ENCODE measurements around the gene PDCD6IP. TPM values are rescaled to one million over a fixed set of nuclear protein-coding genes. Genes with fewer than 3 reads are reported as not detected.
"Not testable (repeated sequence)": the region's sequence is repeated elsewhere in the genome, so short reads cannot be mapped to it uniquely, and the experiment has no call there.

The PDCD6IP gene
- polyA plus RNA-seq, result 100 to 1,000 TPM in 1 of 4 donors, 10 to 100 TPM in 3; 40.6 to 125 (median 64.9) TPM
- long read RNA-seq, donor 1, result 0 reads
- long read RNA-seq, donor 2, full-length matches to known transcripts, result 8 of 23 reads
- long read RNA-seq, donor 2, partial matches to known transcripts, result 15 of 23 reads
- long read RNA-seq, donor 2, other reads (novel, unspliced or antisense), result 0 of 23 reads
- long read RNA-seq, donor 3, full-length matches to known transcripts, result 7 of 16 reads
- long read RNA-seq, donor 3, partial matches to known transcripts, result 9 of 16 reads
- long read RNA-seq, donor 3, other reads (novel, unspliced or antisense), result 0 of 16 reads
- long read RNA-seq, donor 4, full-length matches to known transcripts, result 1 of 1 reads
- long read RNA-seq, donor 4, partial matches to known transcripts, result 0 of 1 reads
- long read RNA-seq, donor 4, other reads (novel, unspliced or antisense), result 0 of 1 reads
- long read RNA-seq, donor 5, full-length matches to known transcripts, result 2 of 2 reads
- long read RNA-seq, donor 5, partial matches to known transcripts, result 0 of 2 reads
- long read RNA-seq, donor 5, other reads (novel, unspliced or antisense), result 0 of 2 reads
- long read RNA-seq, donor 6, full-length matches to known transcripts, result 5 of 24 reads
- long read RNA-seq, donor 6, partial matches to known transcripts, result 19 of 24 reads
- long read RNA-seq, donor 6, other reads (novel, unspliced or antisense), result 0 of 24 reads
- long read RNA-seq, donor 7, result 0 reads
- long read RNA-seq, donor 8, full-length matches to known transcripts, result 1 of 1 reads
- long read RNA-seq, donor 8, partial matches to known transcripts, result 0 of 1 reads
- long read RNA-seq, donor 8, other reads (novel, unspliced or antisense), result 0 of 1 reads
- long read RNA-seq, donor 9, full-length matches to known transcripts, result 2 of 2 reads
- long read RNA-seq, donor 9, partial matches to known transcripts, result 0 of 2 reads
- long read RNA-seq, donor 9, other reads (novel, unspliced or antisense), result 0 of 2 reads
- long read RNA-seq, donor 10, full-length matches to known transcripts, result 15 of 62 reads
- long read RNA-seq, donor 10, partial matches to known transcripts, result 47 of 62 reads
- long read RNA-seq, donor 10, other reads (novel, unspliced or antisense), result 0 of 62 reads

GRCh38 chr3:33798418-33799201 lies at the start of gene PDCD6IP:
PDCD6IP (plus strand) TSS chr3:33798630; CDS start chr3:33798729, 99 bp downstream.
- Histone ChIP-seq H3K27ac (ENCODE audit: low read depth in 1 of 3, low read length in 2 of 3) (peak within 1 kb of the TSS; percentile 97 to 100 (median 99)), H3K4me3 (ENCODE audit: low read depth in 1 of 3, low read length in 3 of 3) (peak within 1 kb of the TSS; percentile 55 to 100 (median 88)), H3K36me3 (ENCODE audit: control insufficient read depth in 3 of 3, insufficient read depth in 2 of 3, low read depth in 1 of 3, low read length in 3 of 3) (peaks cover 0 to 2% (median 2%) of the 10 kb centered on the region in 3 donors), H3K4me1 (ENCODE audit: control insufficient read depth in 3 of 3, insufficient read depth in 2 of 3, low read depth in 1 of 3, low read length in 2 of 3) (peaks cover 0 to 13% (median 3%) of the 10 kb centered on the region in 3 donors), H3K9me3 (ENCODE audit: control insufficient read depth in 2 of 2, insufficient read depth in 1 of 2, low read depth in 1 of 2, low read length in 1 of 2) (no peaks in the 10 kb centered on the region), H3K27me3 (ENCODE audit: control insufficient read depth in 3 of 3, insufficient read depth in 3 of 3, low read length in 3 of 3) (no peaks in the 10 kb centered on the region)
- FAIRE-seq (no peak), DNase-seq (peak; percentile 94 to 97)
- 0 to 1% (median 0%) methylated on average over 65 to 69 of the region's 69 CpGs for WGBS, 3 donors

- WGBS, 3 donors, result 41 to 46% (median 43%) methylated on average over 2 of the region's 2 CpGs
- DNase-seq (no peak), FAIRE-seq (no peak)
These were observed 48.8 kb upstream of the PDCD6IP start for GRCh38 chr3:33749546-33750210.

GRCh38 chr3:33750211-33750548 lies 48.2 kb upstream of the PDCD6IP start:
- FAIRE-seq, result no peak
- Histone ChIP-seq H3K9me3 (ENCODE audit: control insufficient read depth in 2 of 2, insufficient read depth in 1 of 2, low read depth in 1 of 2, low read length in 1 of 2) (peaks cover 0 to 12% of the 10 kb centered on the region in 2 donors), H3K4me1 (ENCODE audit: control insufficient read depth in 3 of 3, insufficient read depth in 2 of 3, low read depth in 1 of 3, low read length in 2 of 3) (no peaks in the 10 kb centered on the region), H3K27ac (ENCODE audit: low read depth in 1 of 3, low read length in 2 of 3) (no peak overlapping the region), H3K36me3 (ENCODE audit: control insufficient read depth in 3 of 3, insufficient read depth in 2 of 3, low read depth in 1 of 3, low read length in 3 of 3) (no peaks in the 10 kb centered on the region), H3K4me3 (ENCODE audit: low read depth in 1 of 3, low read length in 3 of 3) (no peak overlapping the region), H3K27me3 (ENCODE audit: control insufficient read depth in 3 of 3, insufficient read depth in 3 of 3, low read length in 3 of 3) (no peaks in the 10 kb centered on the region)
- WGBS, 3 donors, result 86 to 94% (median 91%) methylated on average over 3 of the region's 3 CpGs
- no peak for DNase-seq

More at GRCh38 chr3:33749546-33750210, 48.8 kb upstream of the PDCD6IP start:
- H3K27me3 ChIP-seq (ENCODE audit: control insufficient read depth in 3 of 3, insufficient read depth in 3 of 3, low read length in 3 of 3), result no peaks in the 10 kb centered on the region
- no peaks in the 10 kb centered on the region for H3K4me1 ChIP-seq (ENCODE audit: control insufficient read depth in 3 of 3, insufficient read depth in 2 of 3, low read depth in 1 of 3, low read length in 2 of 3)
- no peak overlapping the region for H3K4me3 ChIP-seq (ENCODE audit: low read depth in 1 of 3, low read length in 3 of 3)
- H3K36me3 ChIP-seq (ENCODE audit: control insufficient read depth in 3 of 3, insufficient read depth in 2 of 3, low read depth in 1 of 3, low read length in 3 of 3), result no peaks in the 10 kb centered on the region
- H3K27ac ChIP-seq (ENCODE audit: low read depth in 1 of 3, low read length in 2 of 3), result no peak overlapping the region
- H3K9me3 ChIP-seq (ENCODE audit: control insufficient read depth in 2 of 2, insufficient read depth in 1 of 2, low read depth in 1 of 2, low read length in 1 of 2), result peaks cover 0 to 11% of the 10 kb centered on the region in 2 donors

- Histone ChIP-seq H3K9me3 (ENCODE audit: control insufficient read depth in 2 of 2, insufficient read depth in 1 of 2, low read depth in 1 of 2, low read length in 1 of 2) (peaks cover 0 to 12% of the 10 kb centered on the region in 2 donors), H3K36me3 (ENCODE audit: control insufficient read depth in 3 of 3, insufficient read depth in 2 of 3, low read depth in 1 of 3, low read length in 3 of 3) (no peaks in the 10 kb centered on the region), H3K27ac (ENCODE audit: low read depth in 1 of 3, low read length in 2 of 3) (no peak overlapping the region), H3K4me3 (ENCODE audit: low read depth in 1 of 3, low read length in 3 of 3) (no peak overlapping the region), H3K4me1 (ENCODE audit: control insufficient read depth in 3 of 3, insufficient read depth in 2 of 3, low read depth in 1 of 3, low read length in 2 of 3) (no peaks in the 10 kb centered on the region), H3K27me3 (ENCODE audit: control insufficient read depth in 3 of 3, insufficient read depth in 3 of 3, low read length in 3 of 3) (no peaks in the 10 kb centered on the region)
- FAIRE-seq (no peak), DNase-seq (no peak)
- WGBS, 3 donors, result 56 to 61% (median 61%) methylated on average over 2 of the region's 2 CpGs
These were observed 47.1 kb upstream of the PDCD6IP start for GRCh38 chr3:33751336-33751735.

GRCh38 chr3:33754391-33754790 lies 44.0 kb upstream of the PDCD6IP start:
- not testable (repeated sequence) for H3K4me1 ChIP-seq (ENCODE audit: control insufficient read depth in 3 of 3, insufficient read depth in 2 of 3, low read depth in 1 of 3, low read length in 2 of 3); H3K27me3 ChIP-seq (ENCODE audit: control insufficient read depth in 3 of 3, insufficient read depth in 3 of 3, low read length in 3 of 3); H3K4me3 ChIP-seq (ENCODE audit: low read depth in 1 of 3, low read length in 3 of 3); FAIRE-seq; DNase-seq; H3K27ac ChIP-seq (ENCODE audit: low read depth in 1 of 3, low read length in 2 of 3); H3K36me3 ChIP-seq (ENCODE audit: control insufficient read depth in 3 of 3, insufficient read depth in 2 of 3, low read depth in 1 of 3, low read length in 3 of 3)
- H3K9me3 ChIP-seq (ENCODE audit: control insufficient read depth in 2 of 2, insufficient read depth in 1 of 2, low read depth in 1 of 2, low read length in 1 of 2), result peaks cover 0 to 12% of the 10 kb centered on the region in 2 donors
- WGBS, 3 donors, result 90 to 96% (median 93%) methylated on average over 1 of the region's 1 CpG

- no peaks in the 10 kb centered on the region for H3K36me3 ChIP-seq (ENCODE audit: control insufficient read depth in 3 of 3, insufficient read depth in 2 of 3, low read depth in 1 of 3, low read length in 3 of 3)
- no peaks in the 10 kb centered on the region for H3K4me1 ChIP-seq (ENCODE audit: control insufficient read depth in 3 of 3, insufficient read depth in 2 of 3, low read depth in 1 of 3, low read length in 2 of 3)
- no peaks in the 10 kb centered on the region for H3K27me3 ChIP-seq (ENCODE audit: control insufficient read depth in 3 of 3, insufficient read depth in 3 of 3, low read length in 3 of 3)
- H3K4me3 ChIP-seq (ENCODE audit: low read depth in 1 of 3, low read length in 3 of 3), result no peak overlapping the region
- DNase-seq (no peak), FAIRE-seq (no peak)
- no peak overlapping the region for H3K27ac ChIP-seq (ENCODE audit: low read depth in 1 of 3, low read length in 2 of 3)
- H3K9me3 ChIP-seq (ENCODE audit: control insufficient read depth in 2 of 2, insufficient read depth in 1 of 2, low read depth in 1 of 2, low read length in 1 of 2), result peaks cover 0 to 12% of the 10 kb centered on the region in 2 donors
These were observed 40.1 kb upstream of the PDCD6IP start for GRCh38 chr3:33758281-33758680.

- no peaks in the 10 kb centered on the region for H3K36me3 ChIP-seq (ENCODE audit: control insufficient read depth in 3 of 3, insufficient read depth in 2 of 3, low read depth in 1 of 3, low read length in 3 of 3)
- no peak overlapping the region for H3K4me3 ChIP-seq (ENCODE audit: low read depth in 1 of 3, low read length in 3 of 3)
- no peaks in the 10 kb centered on the region for H3K4me1 ChIP-seq (ENCODE audit: control insufficient read depth in 3 of 3, insufficient read depth in 2 of 3, low read depth in 1 of 3, low read length in 2 of 3)
- H3K27me3 ChIP-seq (ENCODE audit: control insufficient read depth in 3 of 3, insufficient read depth in 3 of 3, low read length in 3 of 3), result no peaks in the 10 kb centered on the region
- no peak for FAIRE-seq
- peaks cover 0 to 9% of the 10 kb centered on the region in 2 donors for H3K9me3 ChIP-seq (ENCODE audit: control insufficient read depth in 2 of 2, insufficient read depth in 1 of 2, low read depth in 1 of 2, low read length in 1 of 2)
- 45 to 70% (median 66%) methylated on average over 2 of the region's 2 CpGs for WGBS, 3 donors
- DNase-seq, result no peak
- no peak overlapping the region for H3K27ac ChIP-seq (ENCODE audit: low read depth in 1 of 3, low read length in 2 of 3)
These were observed 39.6 kb upstream of the PDCD6IP start for GRCh38 chr3:33758864-33759263.

All from small intestine (tissue), 16 donors.